ENCODE measurements around the gene PLA2G4E.

DNA sequence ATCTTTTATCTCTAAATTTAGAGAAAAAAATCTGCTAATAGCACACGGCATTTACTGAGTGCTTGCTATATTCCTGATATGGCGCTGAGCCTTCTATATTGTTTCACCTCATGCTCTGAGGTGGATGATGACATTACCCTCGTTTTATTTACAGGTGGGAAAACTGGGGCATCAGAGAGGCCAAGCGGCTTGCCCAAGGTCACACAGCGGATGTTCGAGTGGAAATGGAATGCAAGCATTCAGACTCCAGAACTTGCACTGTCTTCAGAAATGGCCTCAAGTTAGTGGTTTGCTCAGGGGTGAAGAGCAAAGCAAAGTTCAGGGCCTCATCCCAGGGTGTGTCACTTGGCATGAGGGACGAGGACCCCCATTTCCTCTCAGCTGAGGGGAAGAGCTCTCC, 65.7 kb downstream of the PLA2G4E start:
- no peak for TF ChIP-seq EP300 (IDR thresholded peaks at IDR 0.05; ENCODE audit: low read depth in 2 of 2, low read length in 2 of 2)
- no peak for TF ChIP-seq EP300 (CRISPR knock-in tag; IDR thresholded peaks at IDR 0.05; ENCODE audit: borderline replicate concordance)
- TF ChIP-seq, protein P1, sequence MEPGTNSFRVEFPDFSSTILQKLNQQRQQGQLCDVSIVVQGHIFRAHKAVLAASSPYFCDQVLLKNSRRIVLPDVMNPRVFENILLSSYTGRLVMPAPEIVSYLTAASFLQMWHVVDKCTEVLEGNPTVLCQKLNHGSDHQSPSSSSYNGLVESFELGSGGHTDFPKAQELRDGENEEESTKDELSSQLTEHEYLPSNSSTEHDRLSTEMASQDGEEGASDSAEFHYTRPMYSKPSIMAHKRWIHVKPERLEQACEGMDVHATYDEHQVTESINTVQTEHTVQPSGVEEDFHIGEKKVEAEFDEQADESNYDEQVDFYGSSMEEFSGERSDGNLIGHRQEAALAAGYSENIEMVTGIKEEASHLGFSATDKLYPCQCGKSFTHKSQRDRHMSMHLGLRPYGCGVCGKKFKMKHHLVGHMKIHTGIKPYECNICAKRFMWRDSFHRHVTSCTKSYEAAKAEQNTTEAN (CRISPR knock-in tag; conservative IDR thresholded peaks at IDR 0.05) = no peak
- TF ChIP-seq GABPA (IDR thresholded peaks at IDR 0.05; ENCODE audit: low read depth, low read length) = no peak
- TF ChIP-seq GABPA (CRISPR knock-in tag; IDR thresholded peaks at IDR 0.05; ENCODE audit: low read depth) = no peak
- no peak for TF ChIP-seq ATRX (CRISPR knock-in tag; IDR thresholded peaks at IDR 0.05; ENCODE audit: borderline replicate concordance)
- TF ChIP-seq ZNF644 (CRISPR knock-in tag; IDR thresholded peaks at IDR 0.05; ENCODE audit: low read depth) = no peak
- no peak for TF ChIP-seq FIP1L1 (IDR thresholded peaks at IDR 0.05; ENCODE audit: borderline replicate concordance, insufficient read depth, low read depth, low read length)
- TF ChIP-seq POLR2A (IDR thresholded peaks at IDR 0.05; ENCODE audit: insufficient read depth in 1 of 2, low read depth in 2 of 2, low read length in 2 of 2) = no peak

All from HepG2 (cell line).